RWPE2 (cell line): ENCODE measurements around the gene TACC2.

Experiments used
- ATAC-seq: fragments of 200-7000 bp; cut with Tn5 transposase; 3 replicates; pipeline ENCODE4 v1.9.1; 2021; ENCODE audit warnings: low read depth
- DNase-seq: peaks from one replicate; pipeline ENCODE4 v3.0.0-alpha.2; 2020; ENCODE audit warnings: low spot score
- H3K27ac ChIP-seq: fragments of 450-650 bp; 2 replicates; pipeline ENCODE4 v1.5.1; 2017; ENCODE audit warnings: mild to moderate bottlenecking; ENCODE audit not compliant: poor library complexity, severe bottlenecking
- H3K27me3 ChIP-seq: fragments of 250-450 bp; sonication (Bioruptor Pico); 2 replicates; pipeline ENCODE4 v1.5.1; 2021; ENCODE audit warnings: mild to moderate bottlenecking, moderate library complexity; ENCODE audit not compliant: insufficient read depth, poor library complexity, severe bottlenecking
- H3K36me3 ChIP-seq: fragments of 250-450 bp; sonication (Bioruptor Pico); 2 replicates; pipeline ENCODE4 v1.5.1; 2020; ENCODE audit warnings: low read depth, mild to moderate bottlenecking, moderate library complexity
- H3K4me1 ChIP-seq: fragments of 250-450 bp; sonication (Bioruptor Pico); 2 replicates; pipeline ENCODE4 v1.5.1; 2021; ENCODE audit warnings: mild to moderate bottlenecking, moderate library complexity; ENCODE audit not compliant: insufficient read depth, poor library complexity, severe bottlenecking
- H3K4me3 ChIP-seq: fragments of 250-450 bp; sonication (Bioruptor Pico); 2 replicates; pipeline ENCODE4 v1.5.1; 2021; ENCODE audit warnings: mild to moderate bottlenecking, moderate library complexity; ENCODE audit not compliant: severe bottlenecking
- H3K9me3 ChIP-seq: fragments of 250-450 bp; sonication (Bioruptor Pico); 2 replicates; pipeline ENCODE4 v1.5.1; 2021; ENCODE audit warnings: mild to moderate bottlenecking, moderate library complexity; ENCODE audit not compliant: severe bottlenecking
- TF ChIP-seq, protein P1 (sequence below): fragments of 450-650 bp; IDR thresholded peaks from one replicate; pipeline ENCODE4 v1.5.1; 2017; ENCODE audit warnings: mild to moderate bottlenecking, moderate library complexity; ENCODE audit not compliant: poor library complexity, severe bottlenecking

Gene TACC2

GRCh38 chr10:122168101-122168500, 179.1 kb downstream of the TACC2 start:
- Histone ChIP-seq H3K4me3 (no peak overlapping the region), H3K4me1 (no peaks in the 10 kb centered on the region), H3K36me3 (0 out of 2 replicates have a peak, but pooled peaks cover 7% of the 10 kb centered on the region), H3K9me3 (no peaks in the 10 kb centered on the region), H3K27ac (no peak overlapping the region), H3K27me3 (no peaks in the 10 kb centered on the region)
- TF ChIP-seq, protein P1, sequence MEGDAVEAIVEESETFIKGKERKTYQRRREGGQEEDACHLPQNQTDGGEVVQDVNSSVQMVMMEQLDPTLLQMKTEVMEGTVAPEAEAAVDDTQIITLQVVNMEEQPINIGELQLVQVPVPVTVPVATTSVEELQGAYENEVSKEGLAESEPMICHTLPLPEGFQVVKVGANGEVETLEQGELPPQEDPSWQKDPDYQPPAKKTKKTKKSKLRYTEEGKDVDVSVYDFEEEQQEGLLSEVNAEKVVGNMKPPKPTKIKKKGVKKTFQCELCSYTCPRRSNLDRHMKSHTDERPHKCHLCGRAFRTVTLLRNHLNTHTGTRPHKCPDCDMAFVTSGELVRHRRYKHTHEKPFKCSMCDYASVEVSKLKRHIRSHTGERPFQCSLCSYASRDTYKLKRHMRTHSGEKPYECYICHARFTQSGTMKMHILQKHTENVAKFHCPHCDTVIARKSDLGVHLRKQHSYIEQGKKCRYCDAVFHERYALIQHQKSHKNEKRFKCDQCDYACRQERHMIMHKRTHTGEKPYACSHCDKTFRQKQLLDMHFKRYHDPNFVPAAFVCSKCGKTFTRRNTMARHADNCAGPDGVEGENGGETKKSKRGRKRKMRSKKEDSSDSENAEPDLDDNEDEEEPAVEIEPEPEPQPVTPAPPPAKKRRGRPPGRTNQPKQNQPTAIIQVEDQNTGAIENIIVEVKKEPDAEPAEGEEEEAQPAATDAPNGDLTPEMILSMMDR: no peak
- DNase-seq (no peak), ATAC-seq (no peak)

DNA sequence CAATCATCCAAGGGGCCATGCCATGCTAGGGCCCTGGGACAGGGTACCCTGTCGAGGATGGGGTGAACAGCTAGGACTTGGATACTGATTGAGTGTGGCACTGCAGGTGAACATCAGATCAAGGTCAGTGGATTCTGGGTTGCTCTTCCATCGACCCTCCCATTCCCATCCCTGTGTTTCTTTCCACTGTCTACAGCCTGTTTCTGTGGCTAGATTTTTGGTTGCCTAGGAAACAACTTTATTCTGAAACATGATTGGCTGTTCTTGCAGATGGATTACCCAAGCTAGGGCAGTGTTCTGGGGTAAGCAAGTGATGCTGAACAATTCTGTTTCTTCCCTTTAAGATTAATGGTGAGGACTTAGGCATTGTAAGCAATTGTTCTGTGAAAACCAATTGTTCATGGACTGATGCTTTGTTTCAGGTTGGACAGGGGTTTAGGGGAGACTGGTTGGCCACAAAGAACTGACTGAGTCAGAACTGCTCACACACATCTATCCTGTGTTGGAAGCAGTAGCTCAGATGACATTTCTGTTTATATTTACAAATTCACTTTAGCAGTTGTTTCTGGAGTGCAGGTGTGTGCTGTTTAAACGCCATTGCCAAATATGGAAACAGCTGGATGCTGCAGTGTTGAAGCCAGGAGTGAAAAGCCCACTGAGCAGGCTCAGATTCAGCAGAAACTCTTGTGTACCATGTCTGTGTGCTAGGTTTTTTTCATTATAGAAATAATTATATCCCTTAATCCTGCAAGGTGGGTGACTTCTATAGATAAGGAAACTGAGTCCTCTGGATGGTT, 179.8 kb downstream of the TACC2 start:
- Histone ChIP-seq H3K27me3 (no peaks in the 10 kb centered on the region), H3K4me3 (no peak overlapping the region), H3K36me3 (0 out of 2 replicates have a peak, but pooled peaks cover 7% of the 10 kb centered on the region), H3K9me3 (no peaks in the 10 kb centered on the region), H3K27ac (no peak overlapping the region), H3K4me1 (no peaks in the 10 kb centered on the region)
- TF ChIP-seq, protein P1: no peak
- ATAC-seq (no peak), DNase-seq (no peak)

DNA sequence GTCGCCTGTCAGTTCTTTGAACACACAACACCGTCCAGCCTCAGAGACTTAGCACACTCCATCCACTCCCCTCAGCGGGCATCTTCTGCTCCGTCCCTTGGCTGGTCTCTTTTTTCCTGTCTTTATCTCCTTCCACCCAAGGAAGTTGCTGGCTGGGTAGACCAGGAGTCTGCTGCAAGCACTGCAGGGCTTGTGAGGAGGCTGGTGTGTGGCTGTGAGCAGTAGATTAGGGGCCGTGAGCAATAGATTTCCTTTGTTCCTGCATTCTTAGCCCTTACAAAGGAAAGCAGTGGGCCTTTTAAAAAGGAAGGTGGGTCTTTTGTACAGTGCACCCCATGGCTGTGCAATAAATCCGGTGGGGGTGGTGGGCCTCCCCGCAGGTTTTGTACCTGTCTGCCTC, 181.8 kb downstream of the TACC2 start:
- no peak for ATAC-seq
- no peaks in the 10 kb centered on the region for H3K9me3 ChIP-seq
- no peak for DNase-seq
- H3K4me1 ChIP-seq: no peaks in the 10 kb centered on the region
- 0 out of 2 replicates have a peak, but pooled peaks cover 5% of the 10 kb centered on the region for H3K36me3 ChIP-seq
- no peaks in the 10 kb centered on the region for H3K27me3 ChIP-seq
- H3K4me3 ChIP-seq: no peak overlapping the region
- TF ChIP-seq, protein P1: no peak
- no peak overlapping the region for H3K27ac ChIP-seq

DNA sequence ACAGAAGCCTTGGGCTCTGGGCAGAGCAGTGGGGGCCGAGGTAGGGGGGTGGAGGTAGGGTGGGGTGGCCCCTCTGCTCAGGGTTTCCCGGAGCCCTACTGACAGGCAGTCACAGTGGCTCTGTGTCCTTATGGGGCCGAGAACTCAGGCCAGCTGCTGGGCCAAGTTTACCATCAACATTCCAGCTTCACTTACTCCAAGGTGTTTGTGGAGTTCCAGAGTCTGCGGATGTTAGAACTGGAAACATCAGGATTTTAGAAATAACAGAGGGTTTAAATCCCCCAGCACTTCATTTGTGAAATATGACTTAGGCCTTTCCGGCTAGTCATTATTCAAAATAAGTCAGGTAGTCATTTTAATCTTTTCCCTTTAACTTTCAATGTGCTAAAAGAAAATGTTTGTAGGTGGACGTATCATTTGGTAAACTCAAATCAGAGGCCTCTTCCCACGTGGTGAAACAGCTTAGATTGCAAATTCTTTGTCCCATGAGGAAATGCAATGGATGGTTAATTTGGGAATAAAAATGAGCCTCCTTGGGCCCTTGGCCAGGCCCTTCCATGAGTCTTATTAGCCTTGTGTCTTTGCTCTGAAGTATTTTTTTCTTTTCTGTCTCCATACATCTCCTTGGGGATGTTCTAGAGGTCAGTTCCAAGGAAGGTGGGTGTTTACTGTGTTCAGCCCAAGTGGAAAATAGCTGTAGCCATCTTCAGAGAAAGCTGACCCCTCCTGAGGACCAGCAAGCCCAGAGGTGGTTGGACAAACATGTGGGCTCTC, 182.5 kb downstream of the TACC2 start:
- Histone ChIP-seq H3K27me3 (no peaks in the 10 kb centered on the region), H3K9me3 (no peaks in the 10 kb centered on the region), H3K4me1 (no peaks in the 10 kb centered on the region), H3K27ac (no peak overlapping the region), H3K36me3 (0 out of 2 replicates have a peak, but pooled peaks cover 5% of the 10 kb centered on the region), H3K4me3 (no peak overlapping the region)
- TF ChIP-seq, protein P1: no peak
- no peak for ATAC-seq
- no peak for DNase-seq
